H1 (cell line): ENCODE data around the gene CLDN24.

Source experiments
- CTCF ChIP-seq, 3 experiments: IDR thresholded peaks; 1 replicate in 2 of 3; 2 replicates in 1 of 3; pipeline versions ENCODE4 v1.5.1 to v1.6.1; 2011; ENCODE audit warnings: low read length in 3 of 3, mild to moderate bottlenecking in 3 of 3, inconsistent platforms in 2 of 3, low read depth in 1 of 3, moderate library complexity in 1 of 3; ENCODE audit not compliant: insufficient read depth in 1 of 3; ENCODE audit errors: control extremely low read depth in 1 of 3
- JUN ChIP-seq: IDR thresholded peaks from 2 replicates; pipeline ENCODE4 v1.6.1; 2011; ENCODE audit warnings: low read depth, mild to moderate bottlenecking, improper control_type of control experiment, low read length
- JUND ChIP-seq: IDR thresholded peaks from 2 replicates; pipeline ENCODE4 v1.6.1; 2011; ENCODE audit warnings: mild to moderate bottlenecking, improper control_type of control experiment, low read length
- MAFK ChIP-seq: IDR thresholded peaks from 2 replicates; pipeline ENCODE4 v1.6.1; 2012; ENCODE audit warnings: low read depth, mild to moderate bottlenecking, improper control_type of control experiment, low read length
- PHF8 ChIP-seq: fragments of 200-600 bp; sonication (generic); conservative IDR thresholded peaks from 2 replicates; pipeline ENCODE4 v1.7.1; 2012; ENCODE audit warnings: low read depth, mild to moderate bottlenecking, inconsistent platforms, low read length, moderate library complexity
- POLR2A ChIP-seq, 2 experiments: IDR thresholded peaks; 1 replicate in 1 of 2; 2 replicates in 1 of 2; pipeline ENCODE4 v1.6.1; 2011; ENCODE audit warnings: low read depth in 2 of 2, low read length in 2 of 2, mild to moderate bottlenecking in 2 of 2; ENCODE audit errors: control extremely low read depth in 1 of 2
- POLR2AphosphoS5 ChIP-seq: IDR thresholded peaks from 2 replicates; pipeline ENCODE4 v1.6.1; 2011; ENCODE audit warnings: low read depth, low read length
- TCF12 ChIP-seq: IDR thresholded peaks from 2 replicates; pipeline ENCODE4 v1.6.1; 2011; ENCODE audit warnings: low read depth, mild to moderate bottlenecking, low read length
- ZNF274 ChIP-seq: IDR thresholded peaks from 2 replicates; pipeline ENCODE4 v1.7.0; 2012; ENCODE audit warnings: low read length, borderline replicate concordance; ENCODE audit errors: extremely low read depth

- TF ChIP-seq POLR2AphosphoS5 (no peak), CTCF (IDR thresholded peaks at IDR 0.05; ENCODE audit: control extremely low read depth in 1 of 3, insufficient read depth in 1 of 3, low read depth in 1 of 3, low read length in 3 of 3) (no peak), MAFK (no peak), JUND (no peak), ZNF274 (no peak), JUN (no peak), TCF12 (no peak), POLR2A (IDR thresholded peaks at IDR 0.05; ENCODE audit: control extremely low read depth in 1 of 2, low read depth in 2 of 2, low read length in 2 of 2) (no peak), PHF8 (no peak)
Measured at GRCh38 chr4:183352546-183352945, 30.3 kb upstream of the CLDN24 start.
